GM18505 (cell line): ENCODE results near the gene SLBP.

Experiments used
- ATAC-seq: cut with Tn5 transposase; IDR thresholded peaks from one replicate; pipeline ENCODE4 v1.9.1; 2021; ENCODE audit not compliant: unreplicated experiment
- POLR2A ChIP-seq: IDR thresholded peaks from 4 replicates; pipeline ENCODE4 v1.6.1; 2011; ENCODE audit warnings: borderline replicate concordance; ENCODE audit not compliant: insufficient read depth, insufficient read length; ENCODE audit errors: extremely low read depth

Gene SLBP

GRCh38 chr4:1693131-1693896, 18.8 kb downstream of the SLBP start:
- ATAC-seq, result no peak
- TF ChIP-seq POLR2A, result no peak

- no peak for ATAC-seq
- TF ChIP-seq POLR2A, result no peak
Observed at GRCh38 chr4:1691737-1692373, 20.3 kb downstream of the SLBP start.

GRCh38 chr4:1690698-1691097, 21.4 kb downstream of the SLBP start:
- ATAC-seq, result no peak
- no peak for TF ChIP-seq POLR2A

- no peak for ATAC-seq
- no peak for TF ChIP-seq POLR2A
Observed at GRCh38 chr4:1686440-1687036, 25.6 kb downstream of the SLBP start.

DNA sequence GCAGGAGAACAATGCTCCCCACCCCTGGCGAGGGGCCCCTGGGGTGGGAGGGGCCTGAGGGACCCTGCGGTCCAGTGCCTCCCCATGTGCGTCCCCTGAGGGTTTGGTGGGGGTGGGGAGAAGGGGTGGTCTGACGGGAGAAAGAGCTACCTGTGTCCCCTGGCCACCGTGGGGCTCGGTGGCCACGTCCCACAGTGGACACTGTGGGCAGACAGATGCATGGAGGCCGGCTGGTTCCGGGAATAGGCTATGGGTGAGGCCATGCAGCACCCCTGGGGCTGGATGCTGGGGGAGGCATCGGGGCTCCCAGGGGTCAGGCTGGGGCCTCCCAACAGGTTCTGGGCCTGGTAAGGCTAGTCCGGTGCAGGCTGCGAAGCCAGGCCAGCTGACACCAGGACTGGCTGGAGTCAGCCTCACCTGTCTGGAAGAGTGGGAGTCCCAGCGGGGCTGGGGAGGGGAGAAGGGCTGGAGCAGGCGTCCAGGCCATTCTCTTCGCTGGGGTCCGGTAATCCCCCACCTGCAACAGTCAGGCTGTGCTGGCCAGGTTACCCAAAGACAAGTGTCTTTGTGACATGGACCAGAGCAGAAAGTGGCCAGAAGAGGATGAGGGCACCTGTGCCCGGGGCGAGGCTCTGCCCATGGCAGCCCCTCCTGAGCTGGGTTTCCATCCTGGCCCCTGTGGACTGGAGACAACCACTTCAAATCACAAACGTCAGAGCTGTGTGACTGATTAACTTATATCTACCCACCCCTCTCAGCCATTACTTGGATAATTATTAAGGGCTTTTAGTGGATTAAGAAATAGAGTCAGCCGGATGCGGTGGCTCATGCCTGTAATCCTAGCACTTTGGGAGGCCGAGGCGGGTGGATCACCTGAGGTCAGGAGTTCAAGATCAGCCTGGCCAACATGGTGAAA, 26.6 kb downstream of the SLBP start:
- no peak for TF ChIP-seq POLR2A
- ATAC-seq, result no peak

GRCh38 chr4:1684506-1685234, 27.4 kb downstream of the SLBP start:
- no peak for ATAC-seq
- peak; percentile 47 for TF ChIP-seq POLR2A

GRCh38 chr4:1683736-1684505, 28.2 kb downstream of the SLBP start, which contains the start of gene FAM53A:
Gene FAM53A (minus strand): TSS chr4:1684313. CDS start chr4:1668741, 15,572 bp downstream.
- no peak for TF ChIP-seq POLR2A
- ATAC-seq, result peak; percentile 86

DNA sequence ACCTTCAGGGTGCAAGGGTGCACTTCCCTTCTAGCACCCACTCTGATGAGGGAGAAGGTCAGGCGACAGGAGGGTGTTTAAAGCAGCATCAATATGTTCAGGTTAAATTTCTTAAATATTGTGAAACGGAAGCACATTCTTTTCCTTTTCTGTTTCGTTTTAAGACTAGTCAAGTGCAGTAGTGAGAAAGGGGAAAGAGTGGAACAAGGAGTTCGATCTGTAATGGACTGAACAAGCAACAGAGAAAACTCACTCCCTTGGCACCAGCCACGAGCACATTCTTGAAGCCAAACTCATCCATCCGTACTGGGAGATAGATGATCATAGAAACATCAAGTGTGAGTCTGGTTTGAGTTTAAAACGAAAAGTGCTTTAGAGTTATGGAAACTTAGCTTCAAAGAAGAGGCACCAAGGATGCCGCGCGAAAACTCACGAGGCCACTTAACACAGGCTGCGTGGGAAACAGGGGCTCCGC, 28.8 kb downstream of the SLBP start:
- ATAC-seq, result no peak
- TF ChIP-seq POLR2A, result no peak

GRCh38 chr4:1682860-1683259, 29.3 kb downstream of the SLBP start:
- no peak for TF ChIP-seq POLR2A
- no peak for ATAC-seq

- TF ChIP-seq POLR2A, result no peak
- ATAC-seq, result no peak
Observed at GRCh38 chr4:1678244-1678643, 33.9 kb downstream of the SLBP start.

DNA sequence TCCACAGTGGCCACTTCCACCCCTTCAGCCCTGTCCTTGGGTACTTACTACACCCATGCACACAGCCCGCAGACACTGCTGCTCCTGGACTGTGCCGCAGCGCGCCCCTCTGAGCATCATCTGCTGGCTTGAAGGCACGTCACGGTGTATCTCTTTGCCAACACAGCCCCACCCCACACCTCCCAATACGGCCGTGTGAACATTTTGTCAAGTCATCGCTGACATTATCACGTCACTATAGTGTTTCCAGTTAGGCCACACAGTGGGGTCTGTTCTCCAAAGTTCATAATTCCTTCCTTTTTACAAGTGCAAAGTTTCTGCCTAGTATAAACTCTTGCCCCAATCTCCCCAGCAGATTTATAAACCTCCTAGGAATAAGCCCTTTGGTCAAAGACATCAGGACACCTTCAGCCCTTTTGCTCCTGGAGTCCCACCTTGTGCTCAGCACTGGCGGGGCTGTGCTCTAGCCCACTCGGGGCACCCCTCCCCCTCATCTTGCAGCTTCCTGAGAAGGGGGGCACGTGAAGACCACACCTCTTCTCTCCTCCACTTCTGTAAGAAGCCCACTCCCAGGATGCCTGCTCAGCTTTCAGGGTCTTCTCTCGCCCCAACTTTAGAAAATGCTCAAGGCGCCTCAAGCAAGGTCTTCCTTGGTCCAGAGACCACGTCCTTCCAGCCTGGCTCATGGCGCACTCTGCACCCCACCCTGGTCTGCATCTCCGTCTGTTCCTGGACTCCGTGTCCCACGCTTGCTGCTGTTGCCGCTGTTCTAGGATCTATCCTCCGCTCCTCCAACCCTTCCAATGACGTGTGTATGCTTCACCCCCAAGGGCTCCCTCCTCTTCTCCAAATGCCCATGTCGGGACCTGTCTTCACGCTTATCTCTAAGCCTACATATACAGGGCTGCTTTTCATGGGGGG, 35.3 kb downstream of the SLBP start:
- TF ChIP-seq POLR2A, result no peak
- no peak for ATAC-seq

- no peak for ATAC-seq
Observed at GRCh38 chr4:1675802-1676137, 36.3 kb downstream of the SLBP start.

More at GRCh38 chr4:1675802-1676137, 36.3 kb downstream of the SLBP start:
- no peak for TF ChIP-seq POLR2A
